B cell (primary cell): ENCODE results near the gene CTIF.

Experiments
- EZH2 ChIP-seq: IDR thresholded peaks from 2 replicates; pipeline ENCODE4 v1.6.1; 2012; ENCODE audit warnings: borderline replicate concordance, low read depth, mild to moderate bottlenecking, moderate library complexity, low read length; ENCODE audit not compliant: insufficient read depth, poor library complexity, severe bottlenecking
- TF ChIP-seq, protein P1 (sequence below): fragments of 200-600 bp; IDR thresholded peaks from one replicate; pipeline ENCODE4 v1.8.0; 2022; ENCODE audit warnings: antibody characterized with exemption, mild to moderate bottlenecking

DNA sequence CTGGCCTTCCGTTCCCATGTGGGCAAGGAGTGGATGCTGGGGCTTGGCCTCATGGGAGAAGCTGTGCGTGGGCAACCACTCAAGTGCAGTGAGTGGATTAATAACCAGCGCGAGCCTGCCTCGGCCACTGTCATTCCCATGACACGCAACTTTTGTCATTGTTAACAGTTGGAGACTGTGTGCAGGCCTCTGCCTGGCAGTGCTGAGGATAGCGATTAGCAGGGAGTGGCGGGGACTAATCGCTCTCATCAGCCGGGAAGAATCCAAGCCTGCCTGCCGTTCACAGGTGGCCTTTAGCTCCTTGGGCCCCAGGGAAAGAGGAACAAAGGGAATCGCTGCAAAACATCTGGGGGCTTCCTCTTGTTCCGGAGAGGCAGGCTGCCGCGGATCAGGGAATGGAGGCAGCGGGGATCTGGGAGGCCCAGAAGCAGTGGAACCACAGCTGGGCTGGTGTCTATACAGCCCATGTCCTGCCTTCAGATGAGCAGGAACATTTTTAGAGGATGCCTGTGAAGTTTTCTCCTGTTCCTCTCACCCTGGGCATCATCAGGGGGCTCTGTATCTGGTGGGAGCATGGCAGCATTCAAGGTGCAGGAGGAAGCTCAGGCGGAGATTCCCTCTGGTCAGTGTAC lies 53.8 kb downstream of the CTIF start:
- TF ChIP-seq, protein P1, sequence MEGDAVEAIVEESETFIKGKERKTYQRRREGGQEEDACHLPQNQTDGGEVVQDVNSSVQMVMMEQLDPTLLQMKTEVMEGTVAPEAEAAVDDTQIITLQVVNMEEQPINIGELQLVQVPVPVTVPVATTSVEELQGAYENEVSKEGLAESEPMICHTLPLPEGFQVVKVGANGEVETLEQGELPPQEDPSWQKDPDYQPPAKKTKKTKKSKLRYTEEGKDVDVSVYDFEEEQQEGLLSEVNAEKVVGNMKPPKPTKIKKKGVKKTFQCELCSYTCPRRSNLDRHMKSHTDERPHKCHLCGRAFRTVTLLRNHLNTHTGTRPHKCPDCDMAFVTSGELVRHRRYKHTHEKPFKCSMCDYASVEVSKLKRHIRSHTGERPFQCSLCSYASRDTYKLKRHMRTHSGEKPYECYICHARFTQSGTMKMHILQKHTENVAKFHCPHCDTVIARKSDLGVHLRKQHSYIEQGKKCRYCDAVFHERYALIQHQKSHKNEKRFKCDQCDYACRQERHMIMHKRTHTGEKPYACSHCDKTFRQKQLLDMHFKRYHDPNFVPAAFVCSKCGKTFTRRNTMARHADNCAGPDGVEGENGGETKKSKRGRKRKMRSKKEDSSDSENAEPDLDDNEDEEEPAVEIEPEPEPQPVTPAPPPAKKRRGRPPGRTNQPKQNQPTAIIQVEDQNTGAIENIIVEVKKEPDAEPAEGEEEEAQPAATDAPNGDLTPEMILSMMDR = no peak
- TF ChIP-seq EZH2 = no peak
